LNCAP (cell line): ENCODE measurements around the gene MOB1B.

Source experiments
- CTCF ChIP-seq: fragments of 450-650 bp; IDR thresholded peaks from 2 replicates; pipeline ENCODE4 v1.5.1; 2017; ENCODE audit warnings: mild to moderate bottlenecking

MOB1B gene

GRCh38 chr4:71026086-71026485 lies 123.9 kb downstream of the MOB1B start:
- no peak for TF ChIP-seq CTCF

DNA sequence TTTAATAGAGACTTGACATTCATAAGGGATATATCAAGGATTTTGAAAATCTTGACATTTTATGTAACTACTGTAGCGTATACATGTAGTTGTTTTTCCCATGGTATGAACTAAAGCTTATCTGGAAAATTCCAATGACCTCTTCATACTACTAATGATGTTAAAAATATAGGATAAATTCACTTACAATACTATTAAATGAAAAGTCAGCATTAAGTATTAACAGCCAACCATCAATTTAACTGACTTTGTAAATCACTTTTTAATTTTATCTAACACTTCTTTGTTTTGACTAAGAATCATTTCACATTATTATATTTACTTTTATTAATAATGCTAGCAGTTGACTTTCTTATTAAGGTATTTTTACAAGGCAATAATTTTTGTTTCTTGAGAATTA lies 125.4 kb downstream of the MOB1B start:
- no peak for TF ChIP-seq CTCF

DNA sequence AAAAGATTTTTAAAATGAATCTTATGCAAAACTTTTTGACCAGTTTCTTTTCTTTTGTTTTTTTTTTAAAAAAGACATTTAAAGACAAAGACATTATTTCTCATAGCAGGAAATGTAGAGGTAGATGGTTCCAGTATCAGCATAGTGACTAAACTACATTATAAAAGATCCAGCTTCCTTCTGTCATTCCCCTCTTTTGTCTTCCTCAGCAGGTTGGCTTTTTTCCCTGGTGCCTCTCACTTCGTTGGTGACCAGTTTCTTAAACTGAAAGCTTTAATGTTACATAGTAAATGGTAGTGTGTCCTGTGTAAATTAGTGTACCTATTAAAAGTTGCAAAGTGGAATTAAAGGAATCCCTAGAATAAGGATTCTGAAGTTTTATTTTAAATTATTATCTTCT lies 127.3 kb downstream of the MOB1B start:
- no peak for TF ChIP-seq CTCF
